Measurements from ENCODE around the gene DEFB126. TPM values are rescaled to one million over a fixed set of nuclear protein-coding genes. Genes with fewer than 3 reads are reported as not detected.

The DEFB126 gene
- total and polyA plus RNA-seq, 2 of the 13 experiments (the other 11 are each of a cell fraction or from before 2014, with no cell fraction given), result not detected

- TF ChIP-seq GABPA (IDR thresholded peaks at IDR 0.05; ENCODE audit: low read depth, low read length) (peak; percentile 16; the same call in 1 of the 2 replicates), GABPA (CRISPR knock-in tag; IDR thresholded peaks at IDR 0.05; ENCODE audit: low read depth) (peak; percentile 65), FOXC1 (CRISPR knock-in tag; IDR thresholded peaks at IDR 0.05; ENCODE audit: borderline replicate concordance) (peak; percentile 85; the same call in 1 of the 2 replicates), ZFP62 (CRISPR knock-in tag; IDR thresholded peaks at IDR 0.05) (no peak), ZNF883 (CRISPR knock-in tag; IDR thresholded peaks at IDR 0.05; ENCODE audit: not compliant biosample characterization) (peak; percentile 30), PITX1 (CRISPR knock-in tag; IDR thresholded peaks at IDR 0.05) (peak; percentile 35; the same call in 1 of the 2 replicates), TEAD3 (CRISPR knock-in tag; optimal IDR thresholded peaks at IDR 0.05; ENCODE audit: borderline replicate concordance) (peak; percentile 34), POGZ (CRISPR knock-in tag; IDR thresholded peaks at IDR 0.05) (peak; percentile 96), ZNF614 (CRISPR knock-in tag; IDR thresholded peaks at IDR 0.05; ENCODE audit: borderline replicate concordance) (0 out of 2 replicates have a peak, but pooled peaks have one; percentile 39), ZNF563 (CRISPR knock-in tag; IDR thresholded peaks at IDR 0.05) (peak; percentile 43; the same call in 1 of the 2 replicates), ZKSCAN8 (CRISPR knock-in tag; IDR thresholded peaks at IDR 0.05; ENCODE audit: borderline replicate concordance) (no peak), SMC3 (IDR thresholded peaks at IDR 0.05; ENCODE audit: low read length) (peak; percentile 31; the same call in 1 of the 2 replicates), ZMYM4 (CRISPR knock-in tag; IDR thresholded peaks at IDR 0.05) (peak; percentile 100), ARID3A (IDR thresholded peaks at IDR 0.05; ENCODE audit: low read depth, low read length) (peak; percentile 22; the same call in 1 of the 2 replicates), LBX2 (CRISPR knock-in tag; IDR thresholded peaks at IDR 0.05; ENCODE audit: borderline replicate concordance) (no peak), XRCC5 (optimal IDR thresholded peaks at IDR 0.05; ENCODE audit: low read length) (peak; percentile 57), SMARCE1 (IDR thresholded peaks at IDR 0.05; ENCODE audit: borderline replicate concordance) (no peak), SALL2 (CRISPR knock-in tag; IDR thresholded peaks at IDR 0.05) (peak; percentile 32; the same call in 1 of the 2 replicates), RAD51 (IDR thresholded peaks at IDR 0.05; ENCODE audit: borderline replicate concordance) (no peak), SPEN (CRISPR knock-in tag; IDR thresholded peaks at IDR 0.05; ENCODE audit: low read depth) (0 out of 2 replicates have a peak, but pooled peaks have one; percentile 39), CCDC6 (CRISPR knock-in tag; IDR thresholded peaks at IDR 0.05) (peak; percentile 44; the same call in 1 of the 2 replicates), RARG (CRISPR knock-in tag; IDR thresholded peaks at IDR 0.05; ENCODE audit: low read depth) (no peak), HOXA7 (CRISPR knock-in tag; IDR thresholded peaks at IDR 0.05) (0 out of 2 replicates have a peak, but pooled peaks have one; percentile 38), FOXA1 (IDR thresholded peaks at IDR 0.05) (no peak), FOXA1 (CRISPR knock-in tag; IDR thresholded peaks at IDR 0.05) (peak; percentile 96), FOXK2 (IDR thresholded peaks at IDR 0.05) (0 out of 2 replicates have a peak, but pooled peaks have one; percentile 15), HDAC2 (CRISPR knock-in tag; IDR thresholded peaks at IDR 0.05) (0 out of 2 replicates have a peak, but pooled peaks have one; percentile 40), REPIN1 (CRISPR knock-in tag; IDR thresholded peaks at IDR 0.05; ENCODE audit: borderline replicate concordance, low read depth) (peak; percentile 53; the same call in 1 of the 2 replicates), MATR3 (CRISPR knock-in tag; IDR thresholded peaks at IDR 0.05) (no peak), HDAC6 (IDR thresholded peaks at IDR 0.05; ENCODE audit: low read depth, low read length) (no peak), BRD4 (CRISPR knock-in tag; IDR thresholded peaks at IDR 0.05) (peak; percentile 41; the same call in 1 of the 2 replicates)
Measured at GRCh38 chr20:137668-138490, 4.5 kb upstream of the DEFB126 start (continued).

Measured in HepG2 (cell line).